GM18861 (cell line): ENCODE data around the gene DAPK2.
"Not testable (repeated sequence)": the region's sequence is repeated elsewhere in the genome, so short reads cannot be mapped to it uniquely, and the experiment has no call there.

Source experiments
- ATAC-seq: cut with Tn5 transposase; IDR thresholded peaks from one replicate; pipeline ENCODE4 v1.9.1; 2021; ENCODE audit not compliant: unreplicated experiment

The DAPK2 gene

GRCh38 chr15:64058279-64058678 is 12.0 kb upstream of the DAPK2 start:
- no peak for ATAC-seq

DNA sequence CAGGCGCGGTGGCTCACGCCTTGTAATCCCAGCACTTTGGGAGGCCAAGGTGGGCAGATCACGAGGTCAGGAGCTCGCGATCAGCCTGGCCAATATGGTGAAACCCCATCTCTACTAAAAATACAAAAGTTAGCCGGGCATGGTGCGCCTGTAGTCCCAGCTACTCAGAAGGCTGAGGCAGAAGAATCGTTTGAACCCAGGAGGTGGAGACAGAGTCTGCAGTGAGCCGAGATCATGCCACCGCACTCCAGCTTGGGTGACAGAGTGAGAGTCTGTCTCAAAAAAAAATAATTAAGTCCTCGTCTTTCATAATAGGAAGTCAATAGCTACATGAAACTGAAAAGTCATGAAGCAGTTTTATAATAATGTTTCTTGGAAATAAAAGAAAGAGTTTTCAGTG is 7.4 kb upstream of the DAPK2 start:
- not testable (repeated sequence) for ATAC-seq

- no peak for ATAC-seq
Measured at GRCh38 chr15:64052925-64053491, 6.7 kb upstream of the DAPK2 start.

GRCh38 chr15:64051407-64052259 is 5.3 kb upstream of the DAPK2 start:
- ATAC-seq: no peak

- no peak for ATAC-seq
Measured at GRCh38 chr15:64051093-64051402, 4.8 kb upstream of the DAPK2 start.

- no peak for ATAC-seq
Measured at GRCh38 chr15:64050281-64051092, 4.2 kb upstream of the DAPK2 start.

GRCh38 chr15:64048781-64049460 is 2.6 kb upstream of the DAPK2 start:
- ATAC-seq: no peak

- ATAC-seq: no peak
Measured at GRCh38 chr15:64045774-64046420, 388 bp downstream of the DAPK2 start.

DNA sequence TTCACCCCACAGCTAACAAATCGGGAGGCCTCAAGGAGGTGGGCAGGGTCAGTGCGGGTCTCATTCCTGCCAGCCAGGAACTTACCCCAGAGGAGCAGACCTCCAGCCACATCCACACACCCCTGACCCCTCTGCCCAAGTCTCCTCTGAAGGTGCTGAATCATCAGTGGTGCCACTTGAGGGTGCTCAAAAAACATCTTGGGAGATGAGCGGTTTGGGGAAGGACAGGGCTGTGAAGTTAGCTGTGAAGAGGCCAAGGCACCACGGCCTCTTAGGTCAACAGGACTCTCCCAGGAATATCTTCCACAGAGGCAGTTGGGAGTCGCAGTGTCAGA is 1.2 kb downstream of the DAPK2 start:
- no peak for ATAC-seq

GRCh38 chr15:64044300-64045100 is 1.8 kb downstream of the DAPK2 start:
- no peak for ATAC-seq

- ATAC-seq: no peak
Measured at GRCh38 chr15:64038878-64039610, 7.2 kb downstream of the DAPK2 start.

- no peak for ATAC-seq
Measured at GRCh38 chr15:64037966-64038365, 8.3 kb downstream of the DAPK2 start.

GRCh38 chr15:64037116-64037515 is 9.2 kb downstream of the DAPK2 start:
- no peak for ATAC-seq

DNA sequence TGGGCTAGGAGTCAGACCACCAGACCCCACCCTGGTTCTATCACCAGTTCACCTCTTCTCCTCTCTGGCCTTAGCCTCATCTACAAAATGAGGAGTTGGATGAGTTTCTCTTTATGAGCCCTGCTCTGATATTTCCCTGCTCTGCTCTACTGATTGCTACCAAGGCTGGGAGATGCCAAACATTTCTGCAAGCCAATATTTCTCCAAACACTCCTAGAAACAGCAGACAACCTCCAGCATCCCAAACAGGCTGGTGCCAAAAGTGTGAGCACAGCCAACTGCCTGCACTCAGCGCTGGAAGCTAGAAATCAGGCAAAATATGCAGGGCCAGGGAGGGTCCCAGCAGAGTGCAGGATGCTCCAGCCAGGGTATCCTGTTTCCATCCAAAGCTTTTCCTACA is 10.8 kb downstream of the DAPK2 start:
- ATAC-seq: no peak

GRCh38 chr15:64034519-64034918 is 11.8 kb downstream of the DAPK2 start:
- ATAC-seq: no peak

DNA sequence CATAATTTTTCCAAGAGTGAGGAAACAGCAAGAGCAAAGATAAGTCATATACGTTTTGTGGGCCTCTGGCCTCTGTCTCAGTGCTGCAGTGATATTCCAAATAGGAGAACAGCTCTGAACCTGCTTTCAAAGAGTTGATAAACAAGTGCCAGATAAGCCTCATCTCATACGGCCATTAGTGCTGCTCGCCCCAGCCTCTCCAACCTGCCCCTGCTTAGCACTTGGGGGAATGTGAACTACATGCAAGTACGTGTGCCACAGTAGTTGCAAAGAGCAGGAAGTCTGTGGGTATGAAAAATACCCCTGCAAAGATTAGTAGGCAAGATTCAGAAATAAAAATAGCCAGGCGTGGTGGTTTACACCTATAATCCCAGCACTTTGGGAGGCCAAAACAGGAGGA is 14.0 kb downstream of the DAPK2 start:
- ATAC-seq: no peak

DNA sequence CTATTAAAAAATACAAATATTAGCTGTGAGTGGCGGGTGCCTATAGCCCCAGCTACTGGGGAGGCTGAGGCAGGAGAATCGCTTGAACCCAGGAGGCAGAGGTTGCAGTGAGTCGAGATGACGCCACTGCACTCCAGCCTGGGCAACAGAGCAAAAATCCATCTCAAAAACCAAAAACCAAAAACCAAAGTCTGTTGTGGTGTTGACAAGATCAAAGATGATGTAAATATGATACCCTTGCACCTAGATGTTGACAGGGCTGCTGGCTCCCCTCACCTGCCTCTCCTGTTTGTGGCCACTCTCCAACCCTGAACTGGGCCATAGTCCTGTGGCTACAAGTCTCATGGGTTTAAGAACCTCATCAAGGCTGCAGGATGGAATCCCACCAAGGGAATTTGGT is 16.2 kb downstream of the DAPK2 start:
- ATAC-seq: no peak

DNA sequence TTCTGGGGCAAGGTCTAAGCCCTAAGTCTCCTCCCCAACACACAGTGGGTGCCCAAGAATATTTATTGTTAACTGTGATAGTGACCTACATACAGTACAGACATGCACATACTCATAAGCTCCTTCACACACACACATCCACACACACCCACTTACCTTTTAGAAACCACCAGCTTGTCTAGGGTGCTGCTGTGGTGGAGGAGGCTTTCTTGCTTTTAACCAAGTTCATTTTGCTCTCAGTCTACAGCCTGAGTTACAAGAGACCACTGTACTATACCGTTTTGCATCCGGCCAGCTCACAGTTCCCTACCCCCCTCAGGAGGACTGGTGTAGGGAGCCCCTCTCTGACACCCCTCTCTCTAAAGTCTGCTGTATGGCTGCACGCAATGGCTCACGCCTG is 16.7 kb downstream of the DAPK2 start:
- no peak for ATAC-seq

GRCh38 chr15:64029110-64029509 is 17.2 kb downstream of the DAPK2 start:
- ATAC-seq: no peak

DNA sequence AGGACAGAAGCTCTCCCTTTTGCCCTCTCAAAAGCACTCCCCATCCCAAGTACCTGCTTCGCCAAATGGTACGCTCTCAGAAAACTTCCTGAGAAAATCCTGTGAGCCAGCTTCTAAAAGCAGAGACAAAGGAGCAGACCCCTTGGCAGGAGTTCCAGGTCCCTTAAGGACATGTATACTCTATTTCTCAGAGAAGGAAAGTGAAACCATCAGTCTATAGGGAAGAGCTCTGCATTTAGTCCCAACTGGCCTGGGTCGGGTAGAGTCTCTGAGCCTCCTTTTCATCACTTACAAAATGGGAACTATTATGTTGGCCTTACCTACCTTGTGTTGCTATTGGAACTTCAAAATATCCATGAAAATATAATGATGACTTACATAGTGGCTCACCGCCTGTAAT is 19.7 kb downstream of the DAPK2 start:
- no peak for ATAC-seq
